ENCODE data around the gene TSPAN13. TPM values are rescaled to one million over a fixed set of nuclear protein-coding genes. Genes with fewer than 3 reads are reported as not detected.

Gene TSPAN13
- total RNA-seq, 1 experiment from 2014 or later = 31.1 TPM

DNA sequence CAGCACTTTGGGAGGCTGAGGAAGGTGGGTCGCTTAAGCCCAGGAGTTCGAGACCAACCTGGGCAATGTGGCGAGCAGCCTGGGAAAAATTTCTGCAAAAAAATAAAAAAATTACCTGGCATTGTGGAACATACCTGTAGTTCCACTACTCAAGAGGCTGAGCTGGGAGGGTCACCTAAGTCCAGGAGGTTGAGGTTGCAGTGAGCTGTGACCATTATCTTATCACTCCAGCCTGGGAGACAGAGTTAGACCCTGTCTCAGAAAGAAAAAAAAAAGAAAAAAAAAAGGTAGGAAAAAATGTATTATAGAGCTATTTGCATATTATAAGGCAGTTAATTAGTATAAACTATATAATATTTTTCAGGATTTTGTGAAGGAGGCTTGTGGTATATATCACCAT lies 11.0 kb upstream of the TSPAN13 start:
- DNase-seq = no peak
- Histone ChIP-seq H3F3A (ENCODE audit: insufficient read depth, low read depth) (no peaks in the 10 kb centered on the region), H3K4me2 (no peak overlapping the region), H3K36me3 (ENCODE audit: low read depth) (no peaks in the 10 kb centered on the region), H3K9me2 (ENCODE audit: insufficient read depth) (no peaks in the 10 kb centered on the region), H3K9me3 (ENCODE audit: insufficient read depth, low read depth) (no peaks in the 10 kb centered on the region), H3K4me3 (no peak overlapping the region), H2AFZ (no peak overlapping the region), H4K20me1 (ENCODE audit: insufficient read depth) (no peaks in the 10 kb centered on the region), H3K27ac (no peak overlapping the region), H3K27me3 (ENCODE audit: insufficient read depth, low read depth) (no peaks in the 10 kb centered on the region), H3K79me2 (ENCODE audit: low read depth) (no peaks in the 10 kb centered on the region), H3K4me1 (replicated peaks; ENCODE audit: insufficient read depth) (peaks cover 11% of the 10 kb centered on the region)
- intact Hi-C loops (cut with micrococcal nuclease; ENCODE audit: unreplicated experiment) = no loop called here
- no TSS peak for BruUV-seq (replicated peaks)
- ChIA-PET POLR2A (ENCODE audit: unreplicated experiment) (interaction anchor here (0.6 kb wide), 1 partner anchor 1769 kb away, joined by 5 read pairs; no protein-coding TSS in a partner anchor), CTCF (no interaction called here)
- TF ChIP-seq EZH2 (IDR thresholded peaks at IDR 0.05; ENCODE audit: low read depth) = no peak
- TF ChIP-seq, protein P1, sequence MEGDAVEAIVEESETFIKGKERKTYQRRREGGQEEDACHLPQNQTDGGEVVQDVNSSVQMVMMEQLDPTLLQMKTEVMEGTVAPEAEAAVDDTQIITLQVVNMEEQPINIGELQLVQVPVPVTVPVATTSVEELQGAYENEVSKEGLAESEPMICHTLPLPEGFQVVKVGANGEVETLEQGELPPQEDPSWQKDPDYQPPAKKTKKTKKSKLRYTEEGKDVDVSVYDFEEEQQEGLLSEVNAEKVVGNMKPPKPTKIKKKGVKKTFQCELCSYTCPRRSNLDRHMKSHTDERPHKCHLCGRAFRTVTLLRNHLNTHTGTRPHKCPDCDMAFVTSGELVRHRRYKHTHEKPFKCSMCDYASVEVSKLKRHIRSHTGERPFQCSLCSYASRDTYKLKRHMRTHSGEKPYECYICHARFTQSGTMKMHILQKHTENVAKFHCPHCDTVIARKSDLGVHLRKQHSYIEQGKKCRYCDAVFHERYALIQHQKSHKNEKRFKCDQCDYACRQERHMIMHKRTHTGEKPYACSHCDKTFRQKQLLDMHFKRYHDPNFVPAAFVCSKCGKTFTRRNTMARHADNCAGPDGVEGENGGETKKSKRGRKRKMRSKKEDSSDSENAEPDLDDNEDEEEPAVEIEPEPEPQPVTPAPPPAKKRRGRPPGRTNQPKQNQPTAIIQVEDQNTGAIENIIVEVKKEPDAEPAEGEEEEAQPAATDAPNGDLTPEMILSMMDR (conservative IDR thresholded peaks at IDR 0.05) = no peak

DNA sequence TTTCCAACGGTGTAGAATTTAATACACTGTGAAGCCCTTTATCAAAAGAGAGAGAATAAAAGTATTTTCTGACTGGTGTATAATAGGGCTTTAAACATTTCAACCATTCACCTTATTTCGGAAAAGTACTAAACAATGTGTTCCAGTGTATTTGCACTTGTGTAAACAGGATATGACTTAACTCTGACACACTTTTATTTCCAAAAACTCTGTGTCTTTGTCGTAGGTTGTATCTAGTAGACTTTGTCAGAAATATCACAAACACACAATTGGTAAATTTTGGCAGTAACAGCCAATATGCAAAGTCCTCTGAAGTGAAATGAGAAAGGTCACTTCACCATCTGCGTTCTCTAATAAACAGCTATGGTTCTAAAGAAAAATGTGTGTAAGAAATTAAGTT lies 10.3 kb upstream of the TSPAN13 start:
- no peaks in the 10 kb centered on the region for H3K36me3 ChIP-seq (ENCODE audit: low read depth)
- peak overlapping the region; percentile 5 for H3K4me2 ChIP-seq
- no peaks in the 10 kb centered on the region for H3K9me2 ChIP-seq (ENCODE audit: insufficient read depth)
- no peak for TF ChIP-seq EZH2 (IDR thresholded peaks at IDR 0.05; ENCODE audit: low read depth)
- TF ChIP-seq, protein P1 (conservative IDR thresholded peaks at IDR 0.05) = no peak
- no peak for DNase-seq
- CTCF ChIA-PET = no interaction called here
- H3F3A ChIP-seq (ENCODE audit: insufficient read depth, low read depth) = no peaks in the 10 kb centered on the region
- no peaks in the 10 kb centered on the region for H4K20me1 ChIP-seq (ENCODE audit: insufficient read depth)
- H3K27ac ChIP-seq = no peak overlapping the region
- no peaks in the 10 kb centered on the region for H3K9me3 ChIP-seq (ENCODE audit: insufficient read depth, low read depth)
- peak overlapping the region; percentile 31; the same call in 1 of the 2 replicates for H2AFZ ChIP-seq
- H3K4me3 ChIP-seq = no peak overlapping the region
- BruUV-seq (replicated peaks) = no TSS peak
- H3K27me3 ChIP-seq (ENCODE audit: insufficient read depth, low read depth) = no peaks in the 10 kb centered on the region
- no peaks in the 10 kb centered on the region for H3K79me2 ChIP-seq (ENCODE audit: low read depth)
- H3K4me1 ChIP-seq (replicated peaks; ENCODE audit: insufficient read depth) = peaks cover 11% of the 10 kb centered on the region
- intact Hi-C loops (cut with micrococcal nuclease; ENCODE audit: unreplicated experiment) = no loop called here
- POLR2A ChIA-PET (ENCODE audit: unreplicated experiment) = no interaction called here

DNA sequence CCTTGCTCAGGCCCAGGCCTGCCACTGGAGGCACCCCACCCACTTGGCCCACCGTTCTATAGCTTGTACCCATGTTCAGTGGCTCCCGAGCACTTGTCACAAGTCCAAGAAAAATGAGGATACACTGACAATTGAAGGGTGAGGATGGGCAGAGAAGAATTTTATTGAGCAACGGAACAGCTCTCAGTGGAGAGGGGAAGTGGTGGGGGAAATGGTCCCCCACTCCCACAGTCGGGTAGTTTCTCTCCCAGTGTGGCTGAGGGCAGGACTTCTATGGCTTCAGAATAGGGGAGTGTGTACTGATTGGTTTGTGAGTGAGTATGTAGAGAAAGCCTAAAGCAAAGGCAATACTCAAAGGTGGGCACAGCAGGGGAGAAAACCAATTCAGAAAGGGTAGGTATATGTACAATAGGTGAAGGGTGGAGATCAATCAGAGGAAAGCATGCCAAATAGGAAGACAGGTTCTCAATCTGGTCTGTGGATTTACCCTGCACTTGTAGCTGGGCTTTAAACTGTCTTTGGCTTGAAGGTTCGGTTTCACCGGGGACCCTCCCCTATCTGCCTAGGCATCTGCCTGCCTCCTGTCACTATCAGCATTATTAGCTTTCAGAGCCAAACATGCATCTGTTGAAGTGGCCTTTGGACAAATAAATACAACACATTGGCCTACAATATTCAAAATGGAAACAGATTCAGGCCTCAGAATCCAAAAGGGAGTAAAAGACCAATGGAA lies 8.9 kb upstream of the TSPAN13 start:
- POLR2A ChIA-PET (ENCODE audit: unreplicated experiment) = no interaction called here
- TF ChIP-seq EZH2 (IDR thresholded peaks at IDR 0.05; ENCODE audit: low read depth) = no peak

More for the DNA sequence above, 8.9 kb upstream of the TSPAN13 start:
- H3K27ac ChIP-seq = no peak overlapping the region
- no peaks in the 10 kb centered on the region for H3K9me3 ChIP-seq (ENCODE audit: insufficient read depth, low read depth)
- no TSS peak for BruUV-seq (replicated peaks)
- no peak overlapping the region for H3K4me2 ChIP-seq
- no peaks in the 10 kb centered on the region for H3F3A ChIP-seq (ENCODE audit: insufficient read depth, low read depth)
- peaks cover 11% of the 10 kb centered on the region for H3K4me1 ChIP-seq (replicated peaks; ENCODE audit: insufficient read depth)
- H3K36me3 ChIP-seq (ENCODE audit: low read depth) = no peaks in the 10 kb centered on the region
- no peak overlapping the region for H3K4me3 ChIP-seq
- no peak for DNase-seq
- intact Hi-C loops (cut with micrococcal nuclease; ENCODE audit: unreplicated experiment) = no loop called here
- H3K9me2 ChIP-seq (ENCODE audit: insufficient read depth) = no peaks in the 10 kb centered on the region
- no peaks in the 10 kb centered on the region for H3K27me3 ChIP-seq (ENCODE audit: insufficient read depth, low read depth)
- CTCF ChIA-PET = no interaction called here
- no peaks in the 10 kb centered on the region for H3K79me2 ChIP-seq (ENCODE audit: low read depth)
- no peaks in the 10 kb centered on the region for H4K20me1 ChIP-seq (ENCODE audit: insufficient read depth)
- H2AFZ ChIP-seq = no peak overlapping the region
